B cell (primary cell): ENCODE measurements around the gene PCDHA2. TPM values are rescaled to one million over a fixed set of nuclear protein-coding genes. Genes with fewer than 3 reads are reported as not detected.
"Not testable (repeated sequence)": the region's sequence is repeated elsewhere in the genome, so short reads cannot be mapped to it uniquely, and the experiment has no call there.

Experiments
- ATAC-seq: fragments of 200-7000 bp; cut with Tn5 transposase; one replicate; pipeline ENCODE4 v1.10.0; 2021; ENCODE audit warnings: low read depth, mild to moderate bottlenecking, moderate number of reproducible peaks, moderate library complexity
- CTCF ChIA-PET: fragments of 350-600 bp; sonication (Branson Sonifier 250); formaldehyde crosslinking; loops from one replicate; lab custom pipeline; 2021; ENCODE audit warnings: antibody characterized with exemption, inconsistent platforms; lab: Charles Lee
- POLR2A ChIA-PET: fragments of 350-600 bp; sonication (Branson Sonifier 250); formaldehyde crosslinking; loops from one replicate; lab custom pipeline; 2021; ENCODE audit warnings: antibody characterized with exemption; lab: Charles Lee
- DNase-seq: peaks from one replicate; pipeline ENCODE4 v3.0.0; 2013
- H2AFZ ChIP-seq: 2 replicates; pipeline ENCODE4 v1.6.1; 2012; ENCODE audit warnings: mild to moderate bottlenecking, low read depth, low read length; ENCODE audit not compliant: insufficient read depth, poor library complexity, severe bottlenecking
- H3K27ac ChIP-seq, 2 donors: 1 replicate in 1 of 2; 2 replicates in 1 of 2; pipeline ENCODE4 v1.5.1; 2012 to 2013; ENCODE audit warnings: low read length in 2 of 2, mild to moderate bottlenecking in 2 of 2, moderate library complexity in 1 of 2
- H3K27me3 ChIP-seq, 4 experiments: fragments of 200-600 bp in 1 of 4; sonication (generic) in 1 of 4; replicated peaks in 1 of 4; 1 replicate in 2 of 4; 2 replicates in 2 of 4; pipeline versions ENCODE4 v1.6.1 to v1.7.0; 2013 to 2016; ENCODE audit warnings: low read length in 3 of 4, mild to moderate bottlenecking in 2 of 4, mixed read lengths in 1 of 4, moderate library complexity in 1 of 4; ENCODE audit not compliant: insufficient read depth in 4 of 4, control insufficient read depth in 3 of 4; ENCODE audit errors: control extremely low read depth in 1 of 4
- H3K36me3 ChIP-seq, 2 experiments: replicated peaks in 1 of 2; 1 replicate in 1 of 2; 2 replicates in 1 of 2; pipeline versions ENCODE4 v1.6.1 to v1.7.1; 2013; ENCODE audit warnings: low read length in 1 of 2; ENCODE audit not compliant: insufficient read depth in 2 of 2, control insufficient read depth in 1 of 2; ENCODE audit errors: control extremely low read depth in 1 of 2, extremely low read depth in 1 of 2
- H3K4me1 ChIP-seq, 2 donors: fragments of 200-600 bp in 1 of 2; sonication (generic) in 1 of 2; 1 replicate in 1 of 2; 2 replicates in 1 of 2; pipeline versions ENCODE4 v1.5.1 to v1.6.1; 2013 to 2017; ENCODE audit warnings: low read length in 2 of 2; ENCODE audit not compliant: control insufficient read depth in 2 of 2, insufficient read depth in 2 of 2
- H3K4me2 ChIP-seq: replicated peaks from 2 replicates; pipeline ENCODE3; 2012; ENCODE audit warnings: mild to moderate bottlenecking, low read depth, low read length; ENCODE audit not compliant: poor library complexity, severe bottlenecking
- H3K4me3 ChIP-seq, 5 experiments: fragments of 200-600 bp in 1 of 5; sonication (generic) in 1 of 5; 1 replicate in 3 of 5; 2 replicates in 2 of 5; pipeline versions ENCODE4 v1.5.1 to v1.7.0; 2011 to 2016; ENCODE audit warnings: low read length in 4 of 5, mild to moderate bottlenecking in 4 of 5, low read depth in 2 of 5, control low read depth in 1 of 5, moderate library complexity in 1 of 5; ENCODE audit not compliant: insufficient read depth in 1 of 5; ENCODE audit errors: control extremely low read depth in 1 of 5, extremely low read depth in 1 of 5
- H3K79me2 ChIP-seq: fragments of 200-600 bp; sonication (generic); one replicate; pipeline ENCODE4 v1.6.0; 2016; ENCODE audit warnings: low read length; ENCODE audit not compliant: control insufficient read depth, insufficient read depth
- H3K9ac ChIP-seq: fragments of 200-600 bp; sonication (generic); 2 replicates; pipeline ENCODE4 v1.6.1; 2017; ENCODE audit warnings: mild to moderate bottlenecking, low read length, moderate library complexity
- H3K9me3 ChIP-seq, 3 donors: one replicate each; pipeline versions ENCODE4 v1.6.1 to v1.7.1; 2013; ENCODE audit warnings: low read length in 2 of 3; ENCODE audit not compliant: control insufficient read depth in 2 of 3, insufficient read depth in 1 of 3; ENCODE audit errors: control extremely low read depth in 1 of 3
- H4K20me1 ChIP-seq: 2 replicates; pipeline ENCODE4 v1.6.0; 2012; ENCODE audit warnings: mild to moderate bottlenecking, low read length; ENCODE audit not compliant: insufficient read depth, control insufficient read depth, poor library complexity, severe bottlenecking
- H3K27ac Mint-ChIP-seq: one replicate; pipeline ENCODE4 v1.8.0; 2021; ENCODE audit warnings: mixed read lengths
- H3K27me3 Mint-ChIP-seq: one replicate; pipeline ENCODE4 v1.8.0; 2021; ENCODE audit warnings: mixed read lengths
- H3K4me1 Mint-ChIP-seq: one replicate; pipeline ENCODE4 v1.8.0; 2021; ENCODE audit warnings: mixed read lengths
- H3K4me3 Mint-ChIP-seq: one replicate; pipeline ENCODE4 v1.8.0; 2021; ENCODE audit warnings: mixed read lengths
- H3K9me3 Mint-ChIP-seq: one replicate; pipeline ENCODE4 v1.8.0; 2022; ENCODE audit warnings: mixed read lengths; ENCODE audit not compliant: insufficient read depth
- EZH2 ChIP-seq: IDR thresholded peaks from 2 replicates; pipeline ENCODE4 v1.6.1; 2012; ENCODE audit warnings: borderline replicate concordance, low read depth, mild to moderate bottlenecking, moderate library complexity, low read length; ENCODE audit not compliant: insufficient read depth, poor library complexity, severe bottlenecking
- WGBS: methylation state at CpG from one replicate; pipeline ENCODE4 v1.1.5; 2013; ENCODE audit warnings: missing lambda C conversion rate; ENCODE audit not compliant: insufficient coverage; 5-methylcytosine and 5-hydroxymethylcytosine counted together
- intact Hi-C: fragments of 100-400 bp; cut with micrococcal nuclease; formaldehyde crosslinking; loops from one replicate; pipeline ENCODE4 v1.10.0; 2022
- polyA plus RNA-seq: library from polyadenylated mRNA; depleted of rRNA; stranded (reverse); fragments of >200 nt; gene quantifications from 2 replicates; pipeline ENCODE4 v1.2.3, GENCODE V29; 2012
- total RNA-seq, 2 donors: library from RNA; stranded (reverse); fragments of 120-200 nt in 1 of 2; gene quantifications; 1 replicate in 1 of 2; 2 replicates in 1 of 2; pipeline versions ENCODE4 v1.2.3 to v1.2.4, GENCODE V29; 2013 to 2022
- TF ChIP-seq, protein P1 (sequence below): fragments of 200-600 bp; IDR thresholded peaks from one replicate; pipeline ENCODE4 v1.8.0; 2022; ENCODE audit warnings: antibody characterized with exemption, mild to moderate bottlenecking

The PCDHA2 gene
- total and polyA plus RNA-seq, 2 donors (not counting 1 experiment from before 2014, with no cell fraction given), result not detected

DNA sequence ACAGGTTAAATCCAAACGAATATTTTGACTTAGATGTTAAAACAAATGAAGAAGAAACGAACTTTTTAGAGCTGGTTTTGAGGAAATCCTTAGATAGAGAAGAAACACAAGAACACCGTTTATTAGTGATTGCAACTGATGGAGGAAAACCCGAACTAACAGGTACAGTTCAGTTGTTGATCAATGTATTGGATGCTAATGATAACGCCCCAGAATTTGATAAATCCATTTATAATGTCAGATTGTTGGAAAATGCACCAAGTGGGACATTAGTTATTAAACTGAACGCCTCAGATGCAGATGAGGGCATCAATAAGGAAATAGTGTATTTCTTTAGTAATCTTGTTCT, 27.6 kb downstream of the PCDHA2 start:
- 11% methylated on average over 3 of the region's 6 CpGs for WGBS
- H3K9me3 Mint-ChIP-seq, result no peaks in the 10 kb centered on the region
- intact Hi-C loops, result no loop called here

DNA sequence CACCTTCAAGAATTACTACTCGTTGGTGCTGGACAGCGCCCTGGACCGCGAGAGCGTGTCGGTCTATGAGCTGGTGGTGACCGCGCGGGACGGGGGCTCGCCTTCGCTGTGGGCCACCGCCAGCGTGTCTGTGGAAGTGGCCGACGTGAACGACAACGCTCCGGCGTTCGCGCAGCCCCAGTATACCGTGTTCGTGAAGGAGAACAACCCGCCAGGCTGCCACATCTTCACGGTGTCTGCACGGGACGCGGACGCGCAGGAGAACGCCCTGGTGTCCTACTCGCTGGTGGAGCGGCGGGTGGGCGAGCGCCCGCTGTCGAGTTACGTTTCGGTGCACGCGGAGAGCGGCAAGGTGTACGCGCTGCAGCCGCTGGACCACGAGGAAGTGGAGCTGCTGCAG, 28.3 kb downstream of the PCDHA2 start:
- not testable (repeated sequence) for H3K27ac ChIP-seq, H2AFZ ChIP-seq

More for the DNA sequence above, 27.6 kb downstream of the PCDHA2 start:
- no peaks in the 10 kb centered on the region for H3K4me1 Mint-ChIP-seq
- Histone ChIP-seq H4K20me1 (no peaks in the 10 kb centered on the region), H2AFZ (no peak overlapping the region), H3K9me3 (peaks cover 0 to 21% (median 2%) of the 10 kb centered on the region in 3 donors), H3K36me3 (no peaks in the 10 kb centered on the region), H3K9ac (no peak overlapping the region), H3K27ac (no peak overlapping the region), H3K79me2 (no peaks in the 10 kb centered on the region), H3K4me3 (no peak overlapping the region), H3K4me2 (no peak overlapping the region), H3K4me1 (no peaks in the 10 kb centered on the region), H3K27me3 (peaks cover 0 to 8% (median 1%) of the 10 kb centered on the region in 4 experiments)
- DNase-seq (no peak), ATAC-seq (no peak)
- POLR2A ChIA-PET, result no interaction called here
- H3K4me3 Mint-ChIP-seq, result no peak overlapping the region
- TF ChIP-seq, protein P1, sequence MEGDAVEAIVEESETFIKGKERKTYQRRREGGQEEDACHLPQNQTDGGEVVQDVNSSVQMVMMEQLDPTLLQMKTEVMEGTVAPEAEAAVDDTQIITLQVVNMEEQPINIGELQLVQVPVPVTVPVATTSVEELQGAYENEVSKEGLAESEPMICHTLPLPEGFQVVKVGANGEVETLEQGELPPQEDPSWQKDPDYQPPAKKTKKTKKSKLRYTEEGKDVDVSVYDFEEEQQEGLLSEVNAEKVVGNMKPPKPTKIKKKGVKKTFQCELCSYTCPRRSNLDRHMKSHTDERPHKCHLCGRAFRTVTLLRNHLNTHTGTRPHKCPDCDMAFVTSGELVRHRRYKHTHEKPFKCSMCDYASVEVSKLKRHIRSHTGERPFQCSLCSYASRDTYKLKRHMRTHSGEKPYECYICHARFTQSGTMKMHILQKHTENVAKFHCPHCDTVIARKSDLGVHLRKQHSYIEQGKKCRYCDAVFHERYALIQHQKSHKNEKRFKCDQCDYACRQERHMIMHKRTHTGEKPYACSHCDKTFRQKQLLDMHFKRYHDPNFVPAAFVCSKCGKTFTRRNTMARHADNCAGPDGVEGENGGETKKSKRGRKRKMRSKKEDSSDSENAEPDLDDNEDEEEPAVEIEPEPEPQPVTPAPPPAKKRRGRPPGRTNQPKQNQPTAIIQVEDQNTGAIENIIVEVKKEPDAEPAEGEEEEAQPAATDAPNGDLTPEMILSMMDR, result no peak
- no peak for TF ChIP-seq EZH2
- CTCF ChIA-PET, result no interaction called here
- no peak overlapping the region for H3K27ac Mint-ChIP-seq
- H3K27me3 Mint-ChIP-seq, result peaks cover 15% of the 10 kb centered on the region

More for the DNA sequence above, 28.3 kb downstream of the PCDHA2 start:
- H3K4me3 ChIP-seq, H3K4me3 Mint-ChIP-seq, H3K4me1 ChIP-seq, H3K4me2 ChIP-seq, CTCF ChIA-PET, H3K79me2 ChIP-seq, H3K27me3 ChIP-seq, H3K36me3 ChIP-seq, H3K9me3 Mint-ChIP-seq, ATAC-seq, H3K9ac ChIP-seq, H4K20me1 ChIP-seq, DNase-seq, H3K4me1 Mint-ChIP-seq, intact Hi-C loops, H3K27ac Mint-ChIP-seq, POLR2A ChIA-PET: not testable (repeated sequence)
- 71% methylated on average over 47 of the region's 48 CpGs for WGBS
- H3K27me3 Mint-ChIP-seq, result peaks cover 11% of the 10 kb centered on the region
- H3K9me3 ChIP-seq, result peaks cover 0 to 23% (median 2%) of the 10 kb centered on the region in 3 donors
